GM12801 (cell line): ENCODE data around the gene CARNS1.

Experiments
- CTCF ChIP-seq: IDR thresholded peaks from one replicate; pipeline ENCODE4 v1.5.1; 2011; ENCODE audit warnings: control low read depth; ENCODE audit not compliant: insufficient read length; ENCODE audit errors: extremely low read depth

The CARNS1 gene

GRCh38 chr11:67463186-67463585, 47.7 kb downstream of the CARNS1 start:
- TF ChIP-seq CTCF = no peak

GRCh38 chr11:67463680-67464410, 48.4 kb downstream of the CARNS1 start:
- no peak for TF ChIP-seq CTCF

- TF ChIP-seq CTCF = no peak
Observed at GRCh38 chr11:67464411-67465188, 49.1 kb downstream of the CARNS1 start.

GRCh38 chr11:67465189-67465510, 49.7 kb downstream of the CARNS1 start:
- TF ChIP-seq CTCF = no peak

- TF ChIP-seq CTCF = no peak
Observed at GRCh38 chr11:67466367-67466766, 50.9 kb downstream of the CARNS1 start.

- TF ChIP-seq CTCF = no peak
Observed at GRCh38 chr11:67466962-67467771, 51.7 kb downstream of the CARNS1 start.

GRCh38 chr11:67468056-67468455, 52.6 kb downstream of the CARNS1 start:
- TF ChIP-seq CTCF = no peak
